Measurements from ENCODE around the gene IGF1R.

IGF1R gene

GRCh38 chr15:98924401-98925049 is 276.2 kb downstream of the IGF1R start:
- DNase-seq, result no peak
- Histone ChIP-seq H3K36me3 (ENCODE audit: insufficient read depth, low read length) (peaks cover 75% of the 10 kb centered on the region), H3K27me3 (ENCODE audit: insufficient read depth, low read length, poor library complexity) (no peaks in the 10 kb centered on the region), H4K20me1 (ENCODE audit: insufficient read depth, low read length) (no peaks in the 10 kb centered on the region), H3K9ac (ENCODE audit: low read depth, low read length) (no peak overlapping the region), H3K27ac (ENCODE audit: low read length) (no peak overlapping the region), H3K4me2 (ENCODE audit: insufficient read depth, low read length) (no peak overlapping the region), H3K4me1 (ENCODE audit: insufficient read depth, low read length) (no peaks in the 10 kb centered on the region), H3K4me3 (ENCODE audit: low read depth in 1 of 2, low read length in 2 of 2) (no peak overlapping the region), H3K79me2 (ENCODE audit: insufficient read depth, low read length) (no peaks in the 10 kb centered on the region), H2AFZ (ENCODE audit: low read depth, low read length) (no peak overlapping the region), H3K9me3 (ENCODE audit: insufficient read depth, low read length, severe bottlenecking) (no peaks in the 10 kb centered on the region)
- ATAC-seq (ENCODE audit: insufficient read depth, low read depth), result no peak
- TF ChIP-seq CTCF (IDR thresholded peaks at IDR 0.05; ENCODE audit: borderline replicate concordance, extremely low read depth, low read length, poor library complexity, severe bottlenecking) (no peak), EZH2 (IDR thresholded peaks at IDR 0.05; ENCODE audit: borderline replicate concordance, low read depth, low read length, severe bottlenecking) (no peak)

- no peaks in the 10 kb centered on the region for H3K27me3 ChIP-seq (ENCODE audit: insufficient read depth, low read length, poor library complexity)
- H3K9me3 ChIP-seq (ENCODE audit: insufficient read depth, low read length, severe bottlenecking), result no peaks in the 10 kb centered on the region
- DNase-seq (no peak), ATAC-seq (ENCODE audit: insufficient read depth, low read depth) (no peak)
- no peak overlapping the region for H3K4me3 ChIP-seq (ENCODE audit: low read depth in 1 of 2, low read length in 2 of 2)
- TF ChIP-seq CTCF (IDR thresholded peaks at IDR 0.05; ENCODE audit: borderline replicate concordance, extremely low read depth, low read length, poor library complexity, severe bottlenecking) (no peak), EZH2 (IDR thresholded peaks at IDR 0.05; ENCODE audit: borderline replicate concordance, low read depth, low read length, severe bottlenecking) (no peak)
- no peak overlapping the region for H3K4me2 ChIP-seq (ENCODE audit: insufficient read depth, low read length)
- H4K20me1 ChIP-seq (ENCODE audit: insufficient read depth, low read length), result no peaks in the 10 kb centered on the region
- no peak overlapping the region for H2AFZ ChIP-seq (ENCODE audit: low read depth, low read length)
- H3K36me3 ChIP-seq (ENCODE audit: insufficient read depth, low read length), result peaks cover 83% of the 10 kb centered on the region
- no peak overlapping the region for H3K27ac ChIP-seq (ENCODE audit: low read length)
- no peak overlapping the region for H3K9ac ChIP-seq (ENCODE audit: low read depth, low read length)
- H3K4me1 ChIP-seq (ENCODE audit: insufficient read depth, low read length), result no peaks in the 10 kb centered on the region
- no peaks in the 10 kb centered on the region for H3K79me2 ChIP-seq (ENCODE audit: insufficient read depth, low read length)
Measured at GRCh38 chr15:98926236-98926635, 277.9 kb downstream of the IGF1R start.

GRCh38 chr15:98927022-98927421 is 278.7 kb downstream of the IGF1R start:
- H3K27me3 ChIP-seq (ENCODE audit: insufficient read depth, low read length, poor library complexity), result no peaks in the 10 kb centered on the region
- no peak overlapping the region for H2AFZ ChIP-seq (ENCODE audit: low read depth, low read length)
- H3K4me2 ChIP-seq (ENCODE audit: insufficient read depth, low read length), result no peak overlapping the region
- ATAC-seq (ENCODE audit: insufficient read depth, low read depth) (no peak), DNase-seq (no peak)
- H3K79me2 ChIP-seq (ENCODE audit: insufficient read depth, low read length), result no peaks in the 10 kb centered on the region
- no peaks in the 10 kb centered on the region for H3K4me1 ChIP-seq (ENCODE audit: insufficient read depth, low read length)
- H3K9ac ChIP-seq (ENCODE audit: low read depth, low read length), result no peak overlapping the region
- no peaks in the 10 kb centered on the region for H3K9me3 ChIP-seq (ENCODE audit: insufficient read depth, low read length, severe bottlenecking)
- peaks cover 81% of the 10 kb centered on the region for H3K36me3 ChIP-seq (ENCODE audit: insufficient read depth, low read length)
- H3K27ac ChIP-seq (ENCODE audit: low read length), result no peak overlapping the region
- no peak overlapping the region for H3K4me3 ChIP-seq (ENCODE audit: low read depth in 1 of 2, low read length in 2 of 2)
- no peaks in the 10 kb centered on the region for H4K20me1 ChIP-seq (ENCODE audit: insufficient read depth, low read length)
- TF ChIP-seq EZH2 (IDR thresholded peaks at IDR 0.05; ENCODE audit: borderline replicate concordance, low read depth, low read length, severe bottlenecking) (no peak), CTCF (IDR thresholded peaks at IDR 0.05; ENCODE audit: borderline replicate concordance, extremely low read depth, low read length, poor library complexity, severe bottlenecking) (no peak)

Measured in DND-41 (cell line).